NCI-H526 treated with DMSO at 0.1 percent for 48 hours (cell line): Measurements from ENCODE around the gene ARRDC4.
"Not testable (repeated sequence)": the region's sequence is repeated elsewhere in the genome, so short reads cannot be mapped to it uniquely, and the experiment has no call there.

Source experiments
- DNase-seq: peaks from one replicate; lab custom pipeline; 2025; lab: John Stamatoyannopoulos, UW

ARRDC4 gene

DNA sequence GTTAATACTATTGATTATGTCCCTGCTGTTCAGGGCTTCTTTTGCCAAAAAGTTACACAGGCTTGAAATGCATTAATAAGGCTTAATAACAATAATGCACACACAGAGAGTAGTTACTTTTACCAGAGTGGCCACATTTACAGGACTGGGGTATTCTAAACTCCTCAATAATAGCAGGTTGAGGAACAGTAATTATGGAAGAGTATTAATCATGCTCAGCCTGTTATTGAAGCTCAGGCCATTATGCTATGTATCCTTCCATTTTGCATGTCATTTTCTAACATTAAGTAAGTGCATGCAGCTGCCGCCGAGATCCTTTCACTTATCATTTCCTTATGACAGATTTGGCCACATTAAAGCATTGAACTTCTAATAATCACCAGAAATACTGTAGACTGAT lies 5.7 kb downstream of the ARRDC4 start:
- no peak for DNase-seq

DNA sequence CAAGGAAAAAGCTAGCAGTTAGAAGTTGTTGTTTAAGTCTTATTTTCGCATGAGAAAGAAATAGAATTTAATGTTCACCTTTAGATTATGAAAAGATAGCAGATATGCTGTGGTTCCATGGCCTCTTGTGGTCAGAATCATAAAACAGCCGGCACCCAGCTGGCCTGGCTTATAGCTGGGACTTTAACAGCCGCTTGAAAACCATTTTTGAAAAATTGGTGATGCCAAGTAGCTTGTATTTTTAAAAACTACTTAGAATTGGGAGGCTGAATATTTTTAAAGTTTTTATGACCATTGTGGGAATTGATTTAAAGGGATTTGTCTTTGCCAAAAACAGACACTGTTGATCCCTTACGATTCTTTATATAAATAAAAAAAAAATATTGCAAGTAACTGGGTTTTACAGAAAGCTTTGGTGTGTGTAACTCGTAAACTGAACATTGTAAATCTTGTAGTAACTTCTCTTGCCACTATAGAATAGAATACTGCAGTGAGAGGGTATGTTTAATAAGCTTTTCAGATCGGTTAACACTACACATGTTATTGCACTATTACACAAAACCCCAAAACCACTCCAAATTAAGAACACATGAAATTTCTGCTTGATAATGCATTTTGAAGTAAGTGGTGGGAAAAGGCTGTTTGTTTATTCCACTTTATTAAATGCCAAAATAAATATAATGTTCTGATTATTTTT lies 6.6 kb downstream of the ARRDC4 start:
- DNase-seq = no peak

DNA sequence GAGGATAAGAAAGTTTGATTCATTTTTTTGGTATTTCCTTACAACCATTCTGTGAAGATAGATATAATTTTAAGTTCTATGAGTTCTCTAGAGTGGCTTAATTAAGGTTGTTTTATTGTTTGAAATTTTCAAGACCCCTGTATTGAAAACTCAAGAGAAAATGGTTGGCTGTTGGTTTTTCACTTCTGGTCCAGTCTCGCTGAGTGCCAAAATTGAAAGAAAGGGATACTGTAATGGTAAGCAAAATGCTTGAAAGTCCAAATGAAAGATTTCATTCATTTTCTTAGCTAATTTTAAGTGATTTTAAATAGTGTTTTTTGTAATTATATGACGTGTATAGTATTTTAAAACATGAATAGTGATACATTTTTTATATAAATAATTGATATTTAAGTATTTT lies 7.4 kb downstream of the ARRDC4 start:
- DNase-seq = no peak

DNA sequence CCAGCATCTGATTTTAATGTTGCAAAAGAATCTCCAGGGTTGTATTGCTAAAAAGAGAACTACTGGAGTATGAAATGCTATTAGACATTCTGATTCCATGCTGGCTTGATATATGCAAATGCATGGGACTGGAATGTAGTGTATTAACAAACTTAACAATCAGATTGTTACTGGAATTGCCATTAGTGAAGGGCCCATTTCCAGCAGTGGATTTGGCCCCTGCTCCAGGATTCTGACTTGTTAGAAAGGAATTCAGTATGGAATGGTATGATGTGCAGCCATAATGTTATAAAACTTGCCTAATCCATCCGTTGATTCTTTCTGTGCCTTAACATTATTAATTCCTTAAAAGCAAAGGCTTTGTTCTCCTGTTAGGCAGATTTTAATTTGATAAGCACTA lies 7.9 kb downstream of the ARRDC4 start:
- DNase-seq = peak; percentile 25

DNA sequence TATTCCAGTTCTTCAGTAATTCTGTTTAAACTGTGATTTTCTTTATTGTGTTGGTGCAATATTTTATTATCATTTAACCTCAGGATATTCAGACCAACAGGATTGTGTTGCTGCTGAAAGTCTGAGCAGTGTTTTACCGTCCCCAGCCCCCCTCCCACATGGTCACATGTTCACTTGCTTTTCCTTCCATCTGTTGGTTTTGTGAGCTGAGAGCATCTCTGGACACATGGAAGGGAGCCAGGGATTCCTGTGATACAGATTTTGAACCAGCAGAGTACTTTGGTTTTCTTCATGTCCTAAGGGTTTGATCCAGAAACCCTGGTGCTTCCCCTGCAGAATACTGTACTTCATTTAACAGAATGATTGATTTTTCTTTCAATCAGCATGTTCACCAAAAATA lies 11.9 kb downstream of the ARRDC4 start:
- DNase-seq = no peak

DNA sequence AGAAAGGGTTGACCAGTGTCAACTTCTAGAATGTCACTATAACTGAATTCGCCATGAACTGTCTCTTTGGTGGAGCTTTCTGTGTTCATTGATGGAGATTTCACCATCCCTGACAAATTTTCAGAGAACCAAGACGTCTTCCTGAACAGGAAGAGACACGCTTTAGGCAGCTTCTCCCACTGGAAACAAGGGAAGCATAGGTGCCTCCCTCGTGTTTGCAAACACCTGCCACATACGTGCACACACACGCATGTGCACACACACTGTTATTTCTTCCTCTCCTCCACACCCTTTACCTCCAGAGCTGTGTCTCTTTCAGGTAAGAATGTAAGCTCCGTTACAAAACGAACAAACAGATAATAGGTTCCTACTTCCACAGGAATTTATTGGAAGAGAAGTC lies 15.6 kb downstream of the ARRDC4 start:
- DNase-seq = no peak

DNA sequence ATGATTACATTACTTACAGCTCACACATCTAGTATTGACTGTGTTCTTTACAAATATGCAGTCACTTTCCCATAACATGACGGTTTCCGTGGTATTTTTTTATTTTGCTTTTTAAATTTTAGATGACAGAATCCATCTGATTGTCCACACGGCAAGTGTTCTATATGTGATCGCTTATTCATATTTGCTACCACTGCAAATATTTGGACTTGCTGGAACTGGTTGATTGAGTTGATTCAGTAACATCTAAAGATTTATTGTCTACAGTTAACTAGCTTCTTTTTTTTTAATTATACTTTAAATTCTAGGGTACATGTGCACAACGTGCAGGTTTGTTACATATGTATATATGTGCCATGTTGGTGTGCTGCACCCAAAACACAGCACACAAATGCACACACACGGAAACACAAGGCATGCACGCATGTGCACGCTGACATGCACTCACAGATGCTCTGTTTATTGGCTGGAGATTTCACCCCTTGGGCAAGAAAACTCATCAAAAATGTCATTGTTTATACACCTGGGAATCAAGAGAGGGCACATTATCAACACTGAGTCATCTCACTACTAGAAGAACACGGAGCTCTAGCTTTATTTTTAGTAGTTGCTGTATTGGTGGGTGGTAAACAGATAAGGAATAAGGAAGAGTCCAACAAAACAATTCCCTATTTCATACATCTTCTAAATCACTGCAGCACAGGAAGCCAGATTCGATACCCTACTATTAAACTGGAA lies 16.4 kb downstream of the ARRDC4 start:
- DNase-seq = no peak

DNA sequence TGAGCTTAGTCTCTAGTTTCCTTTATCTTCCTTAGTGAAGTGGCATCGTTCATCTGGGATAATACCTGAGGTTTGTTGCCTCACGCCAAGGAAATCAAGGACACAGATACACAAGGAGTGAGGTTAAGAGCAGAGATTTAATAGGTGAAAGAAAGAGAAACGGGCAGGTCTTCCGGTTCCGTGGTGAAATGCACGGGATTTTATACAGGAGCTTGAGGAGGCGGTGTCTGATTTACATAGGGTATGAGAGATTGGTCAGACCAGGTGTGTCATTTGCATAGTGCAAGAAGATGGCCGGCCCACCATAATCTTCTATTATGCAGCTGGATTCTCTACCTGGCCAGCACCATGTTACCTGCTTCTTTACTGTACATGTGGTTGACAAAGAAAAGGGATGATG lies 17.2 kb downstream of the ARRDC4 start:
- DNase-seq = no peak

DNA sequence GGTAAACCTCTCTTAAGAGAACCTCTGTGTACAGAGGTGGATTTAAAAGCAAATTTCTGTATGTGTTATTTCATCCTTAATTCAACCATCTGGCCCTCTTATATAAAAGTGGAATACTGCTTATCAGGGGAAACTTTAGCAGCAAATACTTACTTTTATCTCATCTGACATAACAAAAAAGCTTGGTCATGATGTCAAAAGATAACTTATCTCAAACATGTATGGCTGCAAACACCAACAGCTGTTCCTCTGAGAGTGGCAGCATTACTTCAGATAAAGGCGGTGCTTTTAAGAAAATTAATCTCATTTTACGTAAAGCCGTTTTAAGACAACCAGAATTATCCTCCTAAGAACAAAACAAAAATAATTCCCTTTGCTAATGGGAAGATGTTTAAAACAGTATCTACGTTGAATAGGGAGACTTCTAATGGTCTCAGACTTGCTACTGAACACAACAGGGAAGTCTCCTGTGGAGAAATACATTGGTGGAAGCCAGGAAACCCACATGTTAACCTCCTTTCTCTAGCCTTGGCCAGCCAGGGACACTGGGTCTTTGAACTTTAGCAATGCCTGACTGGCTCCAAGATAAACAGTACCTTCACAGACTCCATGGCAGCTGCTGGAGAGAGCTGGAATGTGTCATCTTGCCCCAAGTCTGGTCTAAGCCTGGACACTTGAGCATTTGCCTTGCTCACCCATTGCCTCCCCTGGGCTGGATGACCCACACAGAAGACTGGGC lies 18.1 kb downstream of the ARRDC4 start:
- DNase-seq = no peak

DNA sequence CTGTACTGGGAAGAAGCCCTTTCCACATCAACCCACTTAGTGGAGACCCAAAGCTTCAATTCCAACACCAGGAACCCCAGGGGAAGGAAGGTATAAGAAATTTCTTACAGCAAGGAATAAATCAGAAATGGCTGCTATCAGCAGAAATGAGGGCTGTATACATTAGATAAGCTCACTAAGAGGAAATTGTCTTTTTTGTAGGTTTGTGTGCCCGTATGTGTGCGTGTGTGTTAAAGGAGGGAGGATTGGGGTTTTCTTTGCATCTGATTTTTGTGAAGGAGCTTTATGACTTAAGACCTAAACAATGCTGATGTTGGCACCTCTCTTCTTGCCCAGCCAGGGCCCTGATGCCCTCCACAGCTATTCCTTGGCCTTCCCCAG lies 18.6 kb downstream of the ARRDC4 start:
- DNase-seq = no peak

DNA sequence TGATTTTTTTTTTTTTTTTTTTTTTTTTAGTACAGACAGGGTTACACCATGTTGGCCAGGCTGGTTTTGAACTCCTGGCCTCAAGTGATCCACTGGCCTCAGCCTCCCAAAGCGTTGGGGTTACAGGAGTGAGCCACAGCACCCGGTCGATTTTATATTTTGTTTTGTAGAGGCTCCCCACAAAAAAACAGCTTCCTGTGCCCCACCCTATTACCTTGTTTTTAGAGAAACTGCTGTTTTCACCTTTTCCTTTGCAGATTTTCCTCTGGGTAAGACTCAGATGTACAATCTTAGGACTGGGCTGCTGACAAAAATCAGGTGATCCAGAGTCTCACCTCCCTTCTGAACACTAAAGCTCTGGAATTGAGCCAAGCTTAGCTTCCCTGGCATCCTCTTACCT lies 20.6 kb downstream of the ARRDC4 start:
- DNase-seq = no peak

DNA sequence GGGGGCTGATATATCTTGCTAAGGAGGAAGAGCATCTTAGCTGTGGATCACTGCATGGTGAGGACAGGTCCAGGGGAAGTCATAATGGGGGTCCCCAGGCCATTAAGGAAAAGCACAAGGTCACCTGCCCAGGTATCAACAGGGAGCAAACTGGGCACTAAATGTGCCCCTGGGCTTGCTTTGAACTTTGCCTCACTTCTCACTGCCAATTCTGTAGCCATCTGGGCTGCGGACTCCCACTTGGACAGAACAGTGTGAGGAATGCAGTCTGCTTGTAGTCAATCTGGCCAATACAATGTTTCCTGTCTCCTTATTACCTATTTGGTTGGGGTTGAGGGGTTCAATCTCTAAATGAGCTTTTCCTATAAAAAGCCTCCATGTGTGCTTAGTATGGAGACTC lies 21.3 kb downstream of the ARRDC4 start:
- no peak for DNase-seq

DNA sequence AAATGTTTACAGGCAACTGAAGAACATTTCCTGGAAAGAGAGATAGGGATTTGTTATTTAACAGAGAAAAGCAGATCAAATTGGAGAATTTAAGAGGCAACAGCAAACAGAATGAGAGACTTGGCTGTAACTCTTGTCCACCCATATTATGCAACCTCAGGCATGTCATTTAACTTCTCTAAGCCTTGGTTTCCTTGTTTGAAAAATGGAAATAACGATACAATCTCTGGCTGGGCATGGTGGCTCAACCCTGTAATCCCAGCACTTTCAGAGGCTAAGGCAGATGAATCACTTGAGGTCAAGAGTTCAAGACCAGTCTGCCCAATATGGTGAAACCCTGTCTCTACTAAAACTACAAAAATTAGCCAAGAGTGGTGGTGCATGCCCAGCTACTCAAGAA lies 23.7 kb downstream of the ARRDC4 start:
- no peak for DNase-seq

DNA sequence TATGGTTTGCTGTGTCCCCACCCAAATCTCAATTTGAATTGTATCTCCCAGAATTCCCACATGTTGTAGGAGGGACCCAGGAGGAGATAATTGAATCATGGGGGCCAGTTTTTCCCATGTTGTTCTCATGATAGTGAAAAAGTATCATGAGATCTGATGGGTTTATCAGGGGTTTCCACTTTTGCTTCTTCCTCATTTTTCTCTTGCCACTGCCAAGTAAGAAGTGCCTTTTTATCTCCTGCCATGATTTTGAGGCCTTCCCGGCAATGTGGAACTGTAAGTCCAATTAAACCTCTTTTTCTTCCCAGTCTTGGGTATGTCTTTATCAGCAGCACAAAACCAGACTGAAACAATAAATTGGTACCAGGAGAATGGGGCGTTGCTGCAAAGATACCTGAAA lies 25.5 kb downstream of the ARRDC4 start:
- DNase-seq = not testable (repeated sequence)

DNA sequence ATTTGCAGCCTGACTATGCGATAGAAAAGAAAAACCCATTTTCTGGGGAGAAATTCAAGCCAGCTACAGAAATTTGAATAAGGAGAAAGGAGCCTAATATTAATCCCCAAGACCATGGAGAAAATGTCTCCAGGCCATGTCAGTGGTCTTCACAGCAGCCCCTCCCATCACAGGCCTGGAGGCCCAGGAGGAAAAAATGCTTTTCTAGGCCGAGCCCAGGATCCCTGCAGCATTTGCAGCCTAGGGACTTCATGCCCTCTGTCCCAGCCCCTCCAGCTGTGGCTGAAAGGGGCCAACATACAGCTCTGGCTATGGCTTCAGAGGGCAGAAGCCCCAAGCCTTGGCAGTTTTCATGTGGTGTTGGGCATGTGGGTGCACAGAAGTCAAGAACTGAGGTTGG lies 26.3 kb downstream of the ARRDC4 start:
- DNase-seq = no peak

DNA sequence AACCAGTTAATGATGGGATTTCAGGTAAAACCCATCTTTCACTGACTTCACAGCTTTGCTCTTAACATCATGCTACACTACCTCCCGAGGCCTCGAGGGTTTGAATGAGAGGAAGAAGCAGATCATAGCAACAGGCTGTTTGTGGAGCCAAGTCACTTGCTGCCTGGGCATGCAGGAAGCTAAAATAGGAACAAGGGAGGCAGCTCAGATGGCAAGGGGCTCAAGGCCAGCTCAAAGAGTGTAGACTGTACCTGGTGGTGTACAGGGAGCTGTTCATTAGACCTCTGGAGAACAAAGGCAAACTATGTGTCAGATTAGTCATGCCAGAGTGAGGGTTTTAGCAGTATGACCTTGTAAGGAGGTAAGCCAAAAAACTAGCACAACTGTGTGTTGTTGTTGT lies 28.8 kb downstream of the ARRDC4 start:
- no peak for DNase-seq

DNA sequence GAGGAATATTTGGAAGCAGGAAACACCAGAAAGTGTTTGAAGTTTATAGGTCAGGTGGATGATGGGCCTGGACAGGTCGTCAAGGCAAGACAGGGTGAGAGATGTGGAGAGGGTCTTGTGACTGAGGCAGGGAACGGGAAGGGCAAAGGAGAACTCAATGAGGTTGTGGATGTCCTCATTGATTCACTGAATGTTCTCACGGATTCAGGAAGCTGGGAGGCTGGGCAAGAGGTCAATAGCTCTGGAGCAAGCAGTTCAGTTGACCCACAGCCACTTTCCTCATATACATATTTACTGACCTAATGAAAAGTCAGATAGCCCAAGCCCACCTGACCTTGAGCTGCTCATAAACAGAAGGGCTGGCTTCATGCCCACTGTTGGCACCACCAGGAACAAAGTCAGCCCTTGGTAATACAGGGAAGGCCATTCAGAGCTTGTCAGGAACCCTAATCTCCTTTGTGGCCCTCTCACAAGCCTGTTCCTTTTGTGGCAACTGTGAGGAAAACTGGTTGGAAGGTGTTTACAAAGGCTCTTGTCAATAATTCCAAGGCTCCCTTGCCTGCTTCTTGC lies 31.6 kb downstream of the ARRDC4 start:
- DNase-seq = no peak

DNA sequence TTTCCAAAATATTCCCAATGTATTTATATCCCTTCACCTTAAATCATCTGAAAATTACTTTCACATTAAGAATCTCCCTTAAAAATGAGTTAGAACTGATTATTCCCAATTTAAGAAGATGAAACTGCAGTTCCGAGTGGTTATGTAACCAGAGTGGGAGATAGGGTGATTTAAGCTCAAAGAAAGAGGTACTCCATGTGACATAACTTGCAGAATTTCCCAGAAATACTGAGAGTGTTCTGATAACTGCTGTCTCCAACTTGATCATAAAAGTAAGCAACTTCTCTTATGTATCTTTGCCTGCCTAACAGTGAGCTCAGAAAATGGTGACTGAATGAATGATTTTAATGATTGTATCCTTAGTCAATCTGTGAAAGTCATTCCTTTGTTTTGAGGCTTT lies 32.3 kb downstream of the ARRDC4 start:
- DNase-seq = no peak

DNA sequence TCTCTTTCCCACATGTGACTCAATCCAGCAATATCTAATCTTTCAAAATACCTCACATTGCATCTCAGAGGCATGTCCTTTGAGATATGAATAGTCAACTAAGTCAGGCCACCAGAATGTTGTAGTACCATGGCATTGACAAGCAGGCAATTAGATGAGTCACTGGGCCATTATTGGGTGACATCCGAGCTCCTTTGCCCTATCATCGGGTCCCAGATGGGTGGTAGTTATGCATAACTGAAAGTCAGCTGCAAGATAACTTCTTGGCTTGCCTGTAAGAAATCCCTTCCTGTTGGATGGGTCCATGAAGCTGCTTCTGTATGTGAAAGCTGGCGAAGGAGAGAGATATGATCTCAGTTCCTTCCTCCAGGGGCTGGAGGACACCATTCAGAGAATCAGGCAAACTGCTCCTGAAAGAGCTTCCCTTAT lies 32.8 kb downstream of the ARRDC4 start:
- DNase-seq = no peak

DNA sequence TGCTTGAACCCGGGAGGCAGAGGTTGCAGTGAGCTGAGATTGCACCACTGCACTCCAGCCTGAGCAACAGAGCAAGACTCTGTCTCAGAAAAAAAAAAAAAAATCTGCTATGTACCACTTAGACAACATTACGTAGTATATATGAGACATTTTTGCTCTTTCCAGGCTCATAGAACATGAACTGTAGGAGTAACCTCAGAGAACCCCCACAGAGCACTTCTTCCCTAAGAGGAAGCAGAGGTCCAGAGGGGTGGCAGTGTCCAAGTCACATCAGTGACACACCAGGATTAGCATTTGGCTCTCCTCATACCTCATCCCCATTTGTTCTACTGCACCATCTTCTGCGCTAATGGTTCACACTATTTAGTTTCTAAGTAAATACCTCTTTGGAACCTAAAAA lies 33.7 kb downstream of the ARRDC4 start:
- DNase-seq = no peak

DNA sequence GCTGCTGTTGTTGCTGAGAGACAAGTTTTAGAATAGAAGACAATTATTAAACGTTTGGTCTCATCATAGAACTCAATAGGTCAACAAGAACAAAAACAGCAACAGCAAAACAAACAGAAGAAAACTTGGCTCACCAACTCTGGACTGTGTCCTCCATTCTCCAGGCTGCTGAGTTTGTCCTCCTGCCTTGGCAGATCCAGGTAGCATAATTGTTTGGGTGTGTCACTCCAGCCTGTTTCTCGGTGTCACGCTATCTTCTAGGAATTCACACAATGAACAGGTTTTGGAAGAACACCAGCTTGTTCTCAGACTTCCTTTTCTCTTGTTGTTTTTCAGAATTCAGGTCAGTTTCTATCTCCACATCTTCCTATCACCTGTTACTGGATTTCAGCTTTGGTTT lies 34.7 kb downstream of the ARRDC4 start:
- no peak for DNase-seq

DNA sequence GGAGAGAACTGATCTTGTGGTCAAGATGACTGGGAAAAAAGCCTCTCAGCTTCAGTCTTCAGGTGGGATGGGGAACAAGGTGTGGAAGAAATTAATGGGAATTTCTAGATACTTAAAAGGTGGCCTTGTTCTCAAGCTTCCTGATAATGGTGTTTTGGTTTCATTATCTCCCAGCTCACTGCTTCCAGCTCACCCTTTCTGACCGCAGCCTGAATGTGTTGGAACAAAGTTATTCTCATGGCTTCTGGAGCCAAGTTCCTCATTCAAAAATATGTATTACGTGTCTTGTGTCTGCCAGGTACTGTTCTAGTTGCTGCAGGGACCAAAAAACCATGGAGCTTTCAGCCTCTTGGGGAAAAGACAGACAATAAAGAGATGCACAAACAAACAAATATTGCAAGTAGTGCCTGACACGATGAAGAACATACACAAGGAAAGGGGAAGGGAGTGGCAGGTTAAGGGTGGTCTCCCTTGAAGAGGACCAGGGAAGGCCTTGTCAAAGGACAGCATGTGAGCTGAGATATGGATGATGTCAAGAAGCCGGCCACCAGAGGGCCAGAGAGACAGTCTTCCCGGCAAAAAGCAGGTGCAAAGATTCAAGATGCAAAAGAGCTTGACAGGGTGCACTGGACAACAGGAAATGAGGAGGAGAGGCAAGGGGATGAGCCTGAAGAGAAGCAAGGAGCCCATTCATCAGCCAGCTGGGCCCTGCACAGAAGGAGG lies 35.5 kb downstream of the ARRDC4 start:
- peak; percentile 44 for DNase-seq
